Ovary (tissue), 9 donors: Measurements from ENCODE around the gene OSBPL5. TPM values are rescaled to one million over a fixed set of nuclear protein-coding genes. Genes with fewer than 3 reads are reported as not detected.

Experiments
- DNase-seq, 5 donors: peaks; one replicate each; pipeline ENCODE4 v3.0.0-alpha.2; 2019 to 2020
- H3K27ac ChIP-seq, 2 donors: fragments of 200-600 bp; one replicate each; pipeline versions ENCODE4 v1.5.1 to v1.8.0; 2019 to 2022
- H3K27me3 ChIP-seq: fragments of 200-600 bp; one replicate; pipeline ENCODE4 v1.8.0; 2022
- H3K36me3 ChIP-seq: fragments of 200-600 bp; sonication (generic); one replicate; pipeline ENCODE4 v1.5.1; 2019
- H3K4me1 ChIP-seq: one replicate; pipeline ENCODE4 v1.8.1; 2013; ENCODE audit warnings: mild to moderate bottlenecking, moderate library complexity; ENCODE audit not compliant: insufficient read depth
- H3K4me3 ChIP-seq: fragments of 200-600 bp; sonication (generic); one replicate; pipeline ENCODE4 v1.5.1; 2017
- H3K9me3 ChIP-seq, 2 donors: fragments of 200-600 bp in 1 of 2; sonication (generic) in 1 of 2; one replicate each; pipeline versions ENCODE4 v1.5.1 to v1.8.1; 2013 to 2019; ENCODE audit warnings: mild to moderate bottlenecking in 1 of 2, moderate library complexity in 1 of 2
- EP300 ChIP-seq: sonication (generic); formaldehyde crosslinking; IDR thresholded peaks from one replicate; pipeline ENCODE4 v1.6.1; 2017; ENCODE audit warnings: antibody characterized with exemption
- POLR2A ChIP-seq: fragments of 450-650 bp; IDR thresholded peaks from one replicate; pipeline ENCODE4 v1.6.1; 2017; ENCODE audit warnings: antibody characterized with exemption, mild to moderate bottlenecking, moderate library complexity
- WGBS, 3 donors: extraction: QIAGEN DNeasy Blood & Tissue Kit in 1 of 3; methylation state at CpG; one replicate each; pipeline versions ENCODE4 v1.1.5 to v1.1.7; 2013 to 2017; 5-methylcytosine and 5-hydroxymethylcytosine counted together
- intact Hi-C, 4 donors: fragments of 100-400 bp; cut with DNase I; formaldehyde crosslinking; loops; one replicate each; pipeline versions ENCODE4 v1.11.0 to v1.15.1; 2022 to 2023
- polyA plus RNA-seq, 2 donors: library from polyadenylated mRNA; stranded (reverse); fragments of 200-250 nt in 1 of 2; fragments of 350-450 nt in 1 of 2; fragmentation: Illumina TruSeq in 1 of 2; extraction: RNeasy Lipid Tissue Mini Kit (QIAGEN cat#74804) in 1 of 2; gene quantifications; one replicate each; pipeline ENCODE4 v1.2.3, GENCODE V29; 2013 to 2014
- total RNA-seq, 7 donors: library from RNA; depleted of rRNA in 2 of 7; stranded (reverse); fragments of >200 nt in 2 of 7; fragmentation: NEBNext Ultra II Directional in 3 of 7; extraction: Animal tissue kit (Norgen Biotek cat#: 25700) in 3 of 7; gene quantifications; one replicate each; pipeline versions ENCODE4 v1.1.0 to v1.2.4, GENCODE V29; 2016 to 2023
- TF ChIP-seq, protein P1 (sequence below), 3 donors: fragments of 450-650 bp in 2 of 3; fragments of 200-600 bp in 1 of 3; IDR thresholded peaks; one replicate each; pipeline versions ENCODE4 v1.5.1 to v1.8.0; 2016 to 2022; ENCODE audit warnings: antibody characterized with exemption in 3 of 3, mild to moderate bottlenecking in 1 of 3
- donor health status: DM: no; HTN: no; CAD: no; lungs with moderate emphysema.
- donor health status: DM: no; HTN: no; CAD: no.
- donor health status: Bipolar disorder and iron deficiency.
- donor health status: DM: yes; HTN: yes; CAD: no.
- donor health status: DM: no; HTN: no; CAD: no.
- donor health status: DM: yes; HTN: yes; CAD: no.

OSBPL5 gene
- total and polyA plus RNA-seq, 9 donors: 3.0 to 41.0 (median 23.3) TPM

DNA sequence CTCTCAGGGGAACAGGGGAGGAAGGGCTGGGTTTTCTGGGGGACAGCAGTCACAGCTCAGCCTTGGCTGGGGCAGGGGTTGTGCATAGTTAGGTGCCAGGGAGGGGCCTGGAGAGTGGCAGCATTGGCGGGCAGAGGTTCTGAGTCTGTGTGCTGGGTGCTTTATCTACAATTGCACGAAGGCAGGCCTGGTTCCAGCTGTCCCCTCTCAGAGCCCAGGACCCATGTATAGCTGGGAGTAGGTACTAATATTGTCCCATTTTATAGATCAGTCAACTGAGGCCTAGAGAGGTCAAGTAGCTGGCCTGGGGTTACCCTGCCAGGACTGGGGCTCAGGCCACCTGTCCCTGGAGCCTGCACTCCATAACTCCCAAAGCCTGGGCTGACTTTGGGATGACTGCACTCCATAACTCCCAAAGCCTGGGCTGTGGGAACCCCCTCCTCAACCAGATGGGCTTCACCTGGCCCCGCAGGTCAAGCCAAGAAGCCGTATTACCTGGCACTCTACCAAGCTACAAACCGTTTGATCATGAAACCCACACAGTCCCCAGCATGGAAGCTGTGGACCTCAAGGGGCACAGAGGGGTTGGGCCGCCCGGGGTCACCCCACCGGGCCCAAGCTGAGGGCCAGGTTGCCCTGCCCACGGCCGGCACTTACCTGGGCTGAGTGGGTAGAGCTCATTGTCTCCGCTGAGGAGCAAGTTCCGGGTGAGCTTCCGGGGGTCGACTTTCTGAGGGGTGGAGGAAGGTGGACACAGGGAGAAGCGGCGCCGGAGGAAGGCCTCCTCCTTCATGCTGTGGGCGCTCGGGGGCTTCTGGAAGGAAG lies 36.5 kb downstream of the OSBPL5 start:
- Histone ChIP-seq H3K4me1 (peaks cover 10% of the 10 kb centered on the region), H3K36me3 (no peaks in the 10 kb centered on the region)
- intact Hi-C loops: no loop called here

DNA sequence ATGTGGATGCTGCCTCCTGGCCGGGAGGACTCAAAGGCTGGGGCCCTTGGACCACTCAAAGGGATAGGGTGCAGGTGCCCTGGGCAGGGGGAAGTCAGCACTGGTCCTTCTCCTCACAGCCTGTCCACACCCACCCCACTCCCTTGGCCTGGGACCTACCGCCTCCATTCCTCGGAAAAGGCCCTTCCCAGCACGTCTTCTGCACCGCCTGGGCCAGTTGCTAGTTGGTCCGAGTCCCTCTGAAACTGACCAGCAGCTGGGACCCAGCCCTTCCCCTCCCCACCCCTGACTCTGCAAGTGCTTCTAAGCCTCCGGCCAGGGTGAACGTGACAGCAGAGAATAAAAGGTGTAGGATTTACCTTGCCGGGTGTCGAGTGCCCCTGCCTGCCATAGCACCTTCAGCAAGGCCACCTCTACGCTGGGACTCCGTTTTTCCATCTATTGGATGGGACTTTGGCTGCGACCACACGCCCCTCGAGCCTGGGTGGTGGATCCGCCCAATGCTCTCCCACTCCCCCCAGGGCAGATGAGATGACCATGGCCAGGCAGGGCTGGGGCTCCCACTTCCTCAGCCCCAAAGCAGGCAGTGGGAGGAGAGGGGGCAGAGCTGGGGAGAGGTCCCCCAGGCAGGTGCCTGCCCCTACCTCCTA lies 37.3 kb downstream of the OSBPL5 start:
- H3K4me1 ChIP-seq: peaks cover 10% of the 10 kb centered on the region
- DNase-seq: peak in 2 of 5 donors; percentile 13 to 28
- TF ChIP-seq EP300: no peak
- TF ChIP-seq, protein P1, sequence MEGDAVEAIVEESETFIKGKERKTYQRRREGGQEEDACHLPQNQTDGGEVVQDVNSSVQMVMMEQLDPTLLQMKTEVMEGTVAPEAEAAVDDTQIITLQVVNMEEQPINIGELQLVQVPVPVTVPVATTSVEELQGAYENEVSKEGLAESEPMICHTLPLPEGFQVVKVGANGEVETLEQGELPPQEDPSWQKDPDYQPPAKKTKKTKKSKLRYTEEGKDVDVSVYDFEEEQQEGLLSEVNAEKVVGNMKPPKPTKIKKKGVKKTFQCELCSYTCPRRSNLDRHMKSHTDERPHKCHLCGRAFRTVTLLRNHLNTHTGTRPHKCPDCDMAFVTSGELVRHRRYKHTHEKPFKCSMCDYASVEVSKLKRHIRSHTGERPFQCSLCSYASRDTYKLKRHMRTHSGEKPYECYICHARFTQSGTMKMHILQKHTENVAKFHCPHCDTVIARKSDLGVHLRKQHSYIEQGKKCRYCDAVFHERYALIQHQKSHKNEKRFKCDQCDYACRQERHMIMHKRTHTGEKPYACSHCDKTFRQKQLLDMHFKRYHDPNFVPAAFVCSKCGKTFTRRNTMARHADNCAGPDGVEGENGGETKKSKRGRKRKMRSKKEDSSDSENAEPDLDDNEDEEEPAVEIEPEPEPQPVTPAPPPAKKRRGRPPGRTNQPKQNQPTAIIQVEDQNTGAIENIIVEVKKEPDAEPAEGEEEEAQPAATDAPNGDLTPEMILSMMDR (IDR thresholded peaks at IDR 0.05): no peak
- no peak for TF ChIP-seq POLR2A

More for the DNA sequence above, 36.5 kb downstream of the OSBPL5 start:
- DNase-seq: peak in 2 of 5 donors; percentile 20 to 28
- 88 to 90% (median 88%) methylated on average over 19 of the region's 19 CpGs for WGBS, 3 donors
- TF ChIP-seq POLR2A: no peak
- no peak overlapping the region for H3K27ac ChIP-seq
- no peaks in the 10 kb centered on the region for H3K27me3 ChIP-seq
- no peaks in the 10 kb centered on the region for H3K9me3 ChIP-seq
- no peak overlapping the region for H3K4me3 ChIP-seq

DNA sequence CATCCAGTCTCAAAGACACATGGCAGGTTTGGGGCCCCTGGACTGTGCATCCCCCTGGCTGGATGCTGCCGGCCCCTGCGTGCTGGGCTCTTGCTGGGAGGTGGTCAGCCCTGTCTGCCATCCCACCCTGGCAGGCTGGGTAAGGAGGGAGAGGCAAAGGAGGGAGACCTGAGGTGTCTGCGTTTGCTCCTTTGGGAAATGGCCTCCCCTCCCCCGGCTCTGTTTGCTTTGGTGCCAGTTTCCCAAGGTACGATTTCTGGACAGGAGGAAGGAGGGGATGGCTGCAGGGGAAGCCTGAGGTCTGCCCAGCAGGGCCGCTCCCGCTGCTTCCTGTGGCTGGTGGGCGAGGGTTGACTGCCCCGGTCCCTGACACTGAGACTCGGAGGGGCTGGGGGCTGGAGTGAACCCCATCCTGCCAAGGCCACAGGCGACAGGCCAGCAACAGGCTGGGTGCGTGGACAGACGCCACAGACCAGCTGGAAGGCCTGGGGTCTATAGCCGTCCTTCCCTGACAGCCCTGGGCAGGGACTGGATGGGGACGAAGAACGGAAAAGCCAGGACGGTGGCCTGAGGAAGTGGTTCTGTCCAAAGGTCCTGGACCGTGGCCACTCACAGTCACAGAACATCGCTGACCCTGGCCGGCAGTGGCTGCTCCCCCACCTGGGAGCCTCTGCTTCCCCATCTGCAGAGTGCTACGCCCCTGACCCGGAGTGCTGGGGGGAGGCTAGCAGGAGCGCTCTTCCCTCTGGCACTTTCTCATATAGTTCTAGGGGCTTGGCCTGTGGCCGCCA lies 38.0 kb downstream of the OSBPL5 start:
- intact Hi-C loops: no loop called here
- H3K36me3 ChIP-seq: no peaks in the 10 kb centered on the region
- no peak overlapping the region for H3K27ac ChIP-seq
- H3K9me3 ChIP-seq: no peaks in the 10 kb centered on the region
- peaks cover 10% of the 10 kb centered on the region for H3K4me1 ChIP-seq
- WGBS, 3 donors: 74 to 87% (median 78%) methylated on average over 23 to 24 of the region's 24 CpGs
- no peaks in the 10 kb centered on the region for H3K27me3 ChIP-seq
- TF ChIP-seq, protein P1 (IDR thresholded peaks at IDR 0.05): no peak
- no peak for TF ChIP-seq EP300
- TF ChIP-seq POLR2A: no peak
- no peak overlapping the region for H3K4me3 ChIP-seq
- DNase-seq: peak in 2 of 5 donors; percentile 23 to 33

More for the DNA sequence above, 37.3 kb downstream of the OSBPL5 start:
- no peak overlapping the region for H3K27ac ChIP-seq
- no peak overlapping the region for H3K4me3 ChIP-seq
- H3K36me3 ChIP-seq: no peaks in the 10 kb centered on the region
- intact Hi-C loops: no loop called here
- no peaks in the 10 kb centered on the region for H3K27me3 ChIP-seq
- H3K9me3 ChIP-seq: no peaks in the 10 kb centered on the region
- 73 to 83% (median 79%) methylated on average over 15 to 16 of the region's 16 CpGs for WGBS, 3 donors

DNA sequence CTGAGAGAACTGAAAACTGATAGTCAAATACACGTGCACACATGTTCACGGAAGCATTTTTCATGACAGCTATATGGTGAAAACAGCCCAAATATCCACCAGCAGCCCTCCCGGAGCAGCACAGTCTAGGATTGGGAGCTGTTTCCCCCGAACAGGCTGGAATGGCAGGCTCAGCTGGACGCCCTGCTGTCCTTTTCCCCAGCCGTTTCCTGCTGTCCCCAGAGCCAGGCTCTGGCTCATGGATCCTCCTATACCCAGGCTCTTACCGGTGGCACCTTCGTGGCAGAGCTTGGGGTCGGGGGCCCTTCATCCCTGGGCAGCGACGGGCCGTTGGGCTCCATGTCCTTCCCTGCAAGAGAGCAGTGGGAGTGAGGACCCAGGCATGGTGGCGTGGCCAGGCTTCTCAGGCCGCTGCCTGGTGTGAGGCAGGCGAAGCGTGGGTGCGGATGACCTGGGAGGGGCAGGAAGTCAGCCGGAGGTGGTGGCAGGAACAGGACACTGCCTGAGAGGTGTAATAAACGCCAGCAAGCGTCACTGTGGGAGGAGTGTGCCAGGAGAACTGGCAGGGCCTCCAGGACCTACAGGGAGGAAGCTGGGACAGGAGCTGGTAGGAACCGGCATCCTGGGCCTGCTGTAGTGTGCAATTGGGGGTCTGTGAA lies 38.8 kb downstream of the OSBPL5 start:
- Histone ChIP-seq H3K27me3 (no peaks in the 10 kb centered on the region), H3K4me1 (peaks cover 10% of the 10 kb centered on the region), H3K4me3 (no peak overlapping the region), H3K36me3 (no peaks in the 10 kb centered on the region), H3K27ac (no peak overlapping the region), H3K9me3 (no peaks in the 10 kb centered on the region)
- intact Hi-C loops: no loop called here
- WGBS, 3 donors: 87 to 90% (median 89%) methylated on average over 18 to 21 of the region's 21 CpGs
- TF ChIP-seq POLR2A: no peak
- TF ChIP-seq, protein P1 (IDR thresholded peaks at IDR 0.05): no peak
- TF ChIP-seq EP300: no peak
- DNase-seq: peak in 3 of 5 donors; percentile 28 to 48 (median 40)
